Neural cell (in vitro differentiated cells): ENCODE results near the gene ZNF462.

Experiments used
- EP300 ChIP-seq: fragments of 450-650 bp; conservative IDR thresholded peaks from 2 replicates; pipeline ENCODE4 v1.6.1; 2014; ENCODE audit warnings: antibody characterized with exemption, mild to moderate bottlenecking, moderate library complexity; ENCODE audit not compliant: poor library complexity, severe bottlenecking
- EZH2 ChIP-seq: fragments of 200-600, 300-800 bp; shearing (Covaris generic), sonication (generic); IDR thresholded peaks from 2 replicates; pipeline ENCODE4 v1.6.1; 2014; ENCODE audit warnings: antibody characterized with exemption, low read length, borderline replicate concordance, mild to moderate bottlenecking; ENCODE audit not compliant: insufficient read depth, poor library complexity, severe bottlenecking
- MXI1 ChIP-seq: fragments of 450-650 bp; conservative IDR thresholded peaks from 2 replicates; pipeline ENCODE4 v1.6.1; 2014; ENCODE audit warnings: antibody characterized with exemption, mild to moderate bottlenecking; ENCODE audit not compliant: poor library complexity, severe bottlenecking
- POLR2AphosphoS5 ChIP-seq: IDR thresholded peaks from 2 replicates; pipeline ENCODE4 v1.6.1; 2012
- RAD21 ChIP-seq: fragments of 450-650 bp; conservative IDR thresholded peaks from 2 replicates; pipeline ENCODE4 v1.6.1; 2014; ENCODE audit warnings: antibody characterized with exemption, mild to moderate bottlenecking, moderate library complexity
- REST ChIP-seq: IDR thresholded peaks from 2 replicates; pipeline ENCODE4 v1.6.1; 2012; ENCODE audit warnings: borderline replicate concordance
- SMC3 ChIP-seq: fragments of 450-650 bp; conservative IDR thresholded peaks from 2 replicates; pipeline ENCODE4 v1.6.1; 2014; ENCODE audit warnings: antibody characterized with exemption, mild to moderate bottlenecking, moderate library complexity; ENCODE audit not compliant: poor library complexity
- TAF1 ChIP-seq: IDR thresholded peaks from 2 replicates; pipeline ENCODE4 v1.6.1; 2012; ENCODE audit warnings: low read depth
- TF ChIP-seq, protein P1 (sequence below): fragments of 450-650 bp; IDR thresholded peaks from 2 replicates; pipeline ENCODE4 v1.5.1; 2014; ENCODE audit warnings: antibody characterized with exemption, mild to moderate bottlenecking, moderate library complexity; ENCODE audit not compliant: poor library complexity, severe bottlenecking

DNA sequence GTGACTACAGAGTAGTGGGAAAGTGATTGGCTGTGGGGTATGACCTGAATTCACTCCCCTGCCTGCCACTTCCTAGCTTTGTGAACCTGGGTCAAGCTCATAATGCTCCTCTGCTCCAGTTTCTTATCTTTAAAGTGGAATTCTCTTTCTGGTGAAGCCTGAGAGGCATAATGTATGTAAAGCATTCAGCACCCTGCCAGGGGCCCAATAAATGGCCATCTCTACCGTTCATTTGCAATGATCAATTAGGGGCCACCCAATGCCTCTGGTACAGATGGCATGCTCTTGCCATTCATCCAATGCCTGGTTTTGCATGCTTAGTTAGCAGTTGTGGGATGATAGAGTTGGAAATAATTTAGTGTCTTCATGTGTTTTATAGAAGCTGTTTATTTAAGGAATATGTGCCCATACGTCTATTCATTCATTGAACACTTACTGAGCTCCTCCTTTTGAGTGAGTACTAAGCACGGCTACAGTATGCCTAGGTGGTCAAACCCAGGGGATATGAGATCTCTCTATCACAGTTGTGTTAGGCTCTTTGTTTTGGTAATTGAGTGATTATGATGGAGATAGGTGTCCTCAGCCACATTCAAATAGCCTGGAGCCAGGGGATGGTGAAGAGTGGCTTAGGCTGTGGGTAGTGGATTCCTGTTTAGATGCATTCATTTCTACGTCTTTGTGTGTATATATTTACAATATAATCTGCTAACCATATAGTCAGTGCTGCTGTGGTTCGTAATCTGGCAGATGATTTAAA lies 15.3 kb downstream of the ZNF462 start:
- TF ChIP-seq, protein P1, sequence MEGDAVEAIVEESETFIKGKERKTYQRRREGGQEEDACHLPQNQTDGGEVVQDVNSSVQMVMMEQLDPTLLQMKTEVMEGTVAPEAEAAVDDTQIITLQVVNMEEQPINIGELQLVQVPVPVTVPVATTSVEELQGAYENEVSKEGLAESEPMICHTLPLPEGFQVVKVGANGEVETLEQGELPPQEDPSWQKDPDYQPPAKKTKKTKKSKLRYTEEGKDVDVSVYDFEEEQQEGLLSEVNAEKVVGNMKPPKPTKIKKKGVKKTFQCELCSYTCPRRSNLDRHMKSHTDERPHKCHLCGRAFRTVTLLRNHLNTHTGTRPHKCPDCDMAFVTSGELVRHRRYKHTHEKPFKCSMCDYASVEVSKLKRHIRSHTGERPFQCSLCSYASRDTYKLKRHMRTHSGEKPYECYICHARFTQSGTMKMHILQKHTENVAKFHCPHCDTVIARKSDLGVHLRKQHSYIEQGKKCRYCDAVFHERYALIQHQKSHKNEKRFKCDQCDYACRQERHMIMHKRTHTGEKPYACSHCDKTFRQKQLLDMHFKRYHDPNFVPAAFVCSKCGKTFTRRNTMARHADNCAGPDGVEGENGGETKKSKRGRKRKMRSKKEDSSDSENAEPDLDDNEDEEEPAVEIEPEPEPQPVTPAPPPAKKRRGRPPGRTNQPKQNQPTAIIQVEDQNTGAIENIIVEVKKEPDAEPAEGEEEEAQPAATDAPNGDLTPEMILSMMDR: no peak
- TF ChIP-seq EP300 (no peak), TAF1 (no peak), MXI1 (no peak), EZH2 (no peak), REST (no peak), POLR2AphosphoS5 (no peak), RAD21 (no peak), SMC3 (no peak)
